Smooth muscle cell (in vitro differentiated cells): Measurements from ENCODE around the gene RAPGEF2. TPM values are rescaled to one million over a fixed set of nuclear protein-coding genes. Genes with fewer than 3 reads are reported as not detected.
"Not testable (repeated sequence)": the region's sequence is repeated elsewhere in the genome, so short reads cannot be mapped to it uniquely, and the experiment has no call there.

ENCODE experiments used
- DNase-seq: peaks from one replicate; lab custom pipeline; 2025; ENCODE audit not compliant: unreplicated experiment; lab: John Stamatoyannopoulos, UW
- H2AFZ ChIP-seq: fragments of 200-600 bp; sonication (generic); 2 replicates; pipeline ENCODE4 v1.6.0; 2016; ENCODE audit warnings: antibody characterized with exemption, low read depth, mild to moderate bottlenecking
- H3F3A ChIP-seq: fragments of 200-600 bp; sonication (generic); 2 replicates; pipeline ENCODE4 v1.6.0; 2017; ENCODE audit warnings: antibody characterized with exemption, low read depth
- H3K27ac ChIP-seq: fragments of 200-600 bp; sonication (generic); 2 replicates; pipeline ENCODE4 v1.5.1; 2016; ENCODE audit warnings: low read depth, mild to moderate bottlenecking
- H3K27me3 ChIP-seq: fragments of 200-600 bp; sonication (generic); 2 replicates; pipeline ENCODE4 v1.6.1; 2016; ENCODE audit warnings: low read depth, mild to moderate bottlenecking
- H3K36me3 ChIP-seq: fragments of 200-600 bp; sonication (generic); 2 replicates; pipeline ENCODE4 v1.5.1; 2016; ENCODE audit warnings: low read depth
- H3K4me1 ChIP-seq: fragments of 200-600 bp; sonication (generic); 2 replicates; pipeline ENCODE4 v1.5.1; 2016; ENCODE audit warnings: low read depth
- H3K4me2 ChIP-seq: fragments of 200-600 bp; sonication (generic); 2 replicates; pipeline ENCODE4 v1.6.0; 2016; ENCODE audit warnings: mild to moderate bottlenecking
- H3K4me3 ChIP-seq: fragments of 200-600 bp; sonication (generic); 2 replicates; pipeline ENCODE4 v1.5.1; 2016; ENCODE audit warnings: mild to moderate bottlenecking
- H3K79me2 ChIP-seq: fragments of 200-600 bp; sonication (generic); 2 replicates; pipeline ENCODE4 v1.6.0; 2016; ENCODE audit warnings: low read depth, mild to moderate bottlenecking
- H3K9ac ChIP-seq: fragments of 200-600 bp; sonication (generic); 2 replicates; pipeline ENCODE4 v1.6.0; 2016; ENCODE audit warnings: low read depth
- H3K9me3 ChIP-seq: fragments of 200-600 bp; sonication (generic); replicated peaks from 2 replicates; pipeline ENCODE4 v1.5.1; 2016; ENCODE audit warnings: low read depth
- H4K20me1 ChIP-seq: fragments of 200-600 bp; sonication (generic); 2 replicates; pipeline ENCODE4 v1.6.0; 2016; ENCODE audit warnings: low read depth
- CTCF ChIP-seq: fragments of 200-600 bp; sonication (generic); IDR thresholded peaks from 2 replicates; pipeline ENCODE4 v1.5.1; 2017; ENCODE audit warnings: borderline replicate concordance, mild to moderate bottlenecking, antibody characterized with exemption; ENCODE audit not compliant: insufficient read depth, poor library complexity, severe bottlenecking
- WGBS: methylation state at CpG from one replicate; pipeline ENCODE4 v1.1.7; 2016; ENCODE audit warnings: low lambda C conversion rate; 5-methylcytosine and 5-hydroxymethylcytosine counted together
- polyA plus RNA-seq: library from polyadenylated mRNA; unstranded; fragments of >200 nt; fragmentation: Nextera tagmentation; extraction: Ambion mirVana; gene quantifications from 2 replicates; pipeline ENCODE4 v1.2.1, GENCODE V29; 2016
- total RNA-seq: library from RNA; depleted of rRNA; stranded (reverse); fragments of >200 nt; gene quantifications from 2 replicates; pipeline ENCODE4 v1.2.3, GENCODE V29; 2014

The RAPGEF2 gene
- total and polyA plus RNA-seq, 2 experiments from 2014 or later, result 7.4 to 44.7 TPM

GRCh38 chr4:159086606-159087005 is 16.3 kb upstream of the RAPGEF2 start:
- Histone ChIP-seq H3K27ac (no peak overlapping the region), H4K20me1 (no peaks in the 10 kb centered on the region), H3K4me1 (no peaks in the 10 kb centered on the region), H3K27me3 (no peaks in the 10 kb centered on the region), H2AFZ (no peak overlapping the region), H3F3A (no peaks in the 10 kb centered on the region), H3K9me3 (no peaks in the 10 kb centered on the region), H3K9ac (no peak overlapping the region), H3K4me3 (no peak overlapping the region), H3K79me2 (no peaks in the 10 kb centered on the region), H3K4me2 (no peak overlapping the region), H3K36me3 (no peaks in the 10 kb centered on the region)
- DNase-seq, result no peak
- 93% methylated on average over 2 of the region's 2 CpGs for WGBS
- TF ChIP-seq CTCF, result no peak

GRCh38 chr4:159090255-159090654 is 12.6 kb upstream of the RAPGEF2 start:
- H3F3A ChIP-seq, result no peaks in the 10 kb centered on the region
- H3K4me2 ChIP-seq, result no peak overlapping the region
- no peaks in the 10 kb centered on the region for H3K4me1 ChIP-seq
- H3K27ac ChIP-seq, result no peak overlapping the region
- no peaks in the 10 kb centered on the region for H3K36me3 ChIP-seq
- no peak overlapping the region for H3K9ac ChIP-seq
- no peaks in the 10 kb centered on the region for H3K27me3 ChIP-seq
- no peaks in the 10 kb centered on the region for H3K79me2 ChIP-seq
- DNase-seq, result no peak
- H4K20me1 ChIP-seq, result no peaks in the 10 kb centered on the region
- 89% methylated on average over 4 of the region's 4 CpGs for WGBS
- no peak overlapping the region for H3K4me3 ChIP-seq
- no peak overlapping the region for H2AFZ ChIP-seq
- no peak for TF ChIP-seq CTCF
- no peaks in the 10 kb centered on the region for H3K9me3 ChIP-seq

GRCh38 chr4:159094156-159094555 is 8.7 kb upstream of the RAPGEF2 start:
- H3K4me3 ChIP-seq, H3K79me2 ChIP-seq, H3F3A ChIP-seq, DNase-seq, H3K4me2 ChIP-seq, H3K4me1 ChIP-seq, H3K36me3 ChIP-seq, H3K27ac ChIP-seq, H3K9me3 ChIP-seq, H2AFZ ChIP-seq, H3K9ac ChIP-seq, H3K27me3 ChIP-seq, H4K20me1 ChIP-seq: not testable (repeated sequence)
- WGBS, result 95% methylated on average over 5 of the region's 11 CpGs

GRCh38 chr4:159096434-159096833 is 6.4 kb upstream of the RAPGEF2 start:
- H3K27ac ChIP-seq, result no peak overlapping the region
- no peaks in the 10 kb centered on the region for H3K4me1 ChIP-seq
- H3K4me2 ChIP-seq, result no peak overlapping the region
- no peaks in the 10 kb centered on the region for H3K36me3 ChIP-seq
- no peaks in the 10 kb centered on the region for H3F3A ChIP-seq
- H3K9ac ChIP-seq, result no peak overlapping the region
- no peaks in the 10 kb centered on the region for H3K27me3 ChIP-seq
- no peak overlapping the region for H2AFZ ChIP-seq
- no peaks in the 10 kb centered on the region for H3K79me2 ChIP-seq
- TF ChIP-seq CTCF, result no peak
- H3K9me3 ChIP-seq, result no peaks in the 10 kb centered on the region
- H4K20me1 ChIP-seq, result no peaks in the 10 kb centered on the region
- no peak for DNase-seq
- no peak overlapping the region for H3K4me3 ChIP-seq
- 92% methylated on average over 3 of the region's 3 CpGs for WGBS
